ENCODE data around the gene CTBP2. TPM values are rescaled to one million over a fixed set of nuclear protein-coding genes. Genes with fewer than 3 reads are reported as not detected.

Gene CTBP2
- total and polyA plus RNA-seq, 4 donors = 19.2 to 80.6 (median 63.2) TPM

- H3K4me3 ChIP-seq = no peak overlapping the region
- ATAC-seq (ENCODE audit: insufficient read depth, low FRiP score) (no peak), DNase-seq (no peak)
- H3K27me3 ChIP-seq (ENCODE audit: control insufficient read depth in 3 of 3, insufficient read depth in 3 of 3, low read length in 2 of 3) = no peaks in the 10 kb centered on the region
- H3K9me3 ChIP-seq (ENCODE audit: control insufficient read depth in 4 of 4, insufficient read depth in 3 of 4, low read length in 3 of 4) = no peaks in the 10 kb centered on the region
- H3K9ac ChIP-seq (ENCODE audit: insufficient read depth in 1 of 2, low read length in 2 of 2) = no peak overlapping the region
- TF ChIP-seq CTCF (IDR thresholded peaks at IDR 0.05; ENCODE audit: control extremely low read depth, extremely low read depth) = no peak
- H3K4me1 ChIP-seq (ENCODE audit: control insufficient read depth in 5 of 5, insufficient read depth in 5 of 5, low read length in 5 of 5) = peaks cover 2 to 35% (median 18%) of the 10 kb centered on the region in 5 donors
- WGBS, 2 donors = 91 to 95% methylated on average over 7 of the region's 7 CpGs
- peaks cover 0 to 6% (median 3%) of the 10 kb centered on the region in 4 donors for H3K36me3 ChIP-seq (ENCODE audit: control insufficient read depth in 4 of 4, insufficient read depth in 4 of 4, low read length in 4 of 4)
- no peak overlapping the region for H3K27ac ChIP-seq (ENCODE audit: low read depth in 1 of 2, low read length in 1 of 2)
Observed at GRCh38 chr10:125080296-125080695, 80.1 kb downstream of the CTBP2 start.

- peaks cover 0 to 10% (median 6%) of the 10 kb centered on the region in 4 donors for H3K36me3 ChIP-seq (ENCODE audit: control insufficient read depth in 4 of 4, insufficient read depth in 4 of 4, low read length in 4 of 4)
- 97% methylated on average over 14 of the region's 14 CpGs for WGBS, 2 donors
- H3K9me3 ChIP-seq (ENCODE audit: control insufficient read depth in 4 of 4, insufficient read depth in 3 of 4, low read length in 3 of 4) = no peaks in the 10 kb centered on the region
- H3K27me3 ChIP-seq (ENCODE audit: control insufficient read depth in 3 of 3, insufficient read depth in 3 of 3, low read length in 2 of 3) = no peaks in the 10 kb centered on the region
- ATAC-seq (ENCODE audit: insufficient read depth, low FRiP score) (no peak), DNase-seq (no peak)
- H3K4me1 ChIP-seq (ENCODE audit: control insufficient read depth in 5 of 5, insufficient read depth in 5 of 5, low read length in 5 of 5) = peaks cover 0 to 28% (median 14%) of the 10 kb centered on the region in 5 donors
- no peak overlapping the region for H3K9ac ChIP-seq (ENCODE audit: insufficient read depth in 1 of 2, low read length in 2 of 2)
- no peak overlapping the region for H3K27ac ChIP-seq (ENCODE audit: low read depth in 1 of 2, low read length in 1 of 2)
- H3K4me3 ChIP-seq = no peak overlapping the region
- TF ChIP-seq CTCF (IDR thresholded peaks at IDR 0.05; ENCODE audit: control extremely low read depth, extremely low read depth) = no peak
Observed at GRCh38 chr10:125079091-125079600, 81.2 kb downstream of the CTBP2 start.

- H3K9ac ChIP-seq (ENCODE audit: insufficient read depth in 1 of 2, low read length in 2 of 2) = no peak overlapping the region
- peaks cover 0 to 16% (median 10%) of the 10 kb centered on the region in 4 donors for H3K36me3 ChIP-seq (ENCODE audit: control insufficient read depth in 4 of 4, insufficient read depth in 4 of 4, low read length in 4 of 4)
Observed at GRCh38 chr10:125076891-125077541, 83.3 kb downstream of the CTBP2 start.

More at GRCh38 chr10:125076891-125077541, 83.3 kb downstream of the CTBP2 start:
- Histone ChIP-seq H3K27me3 (ENCODE audit: control insufficient read depth in 3 of 3, insufficient read depth in 3 of 3, low read length in 2 of 3) (no peaks in the 10 kb centered on the region), H3K4me1 (ENCODE audit: control insufficient read depth in 5 of 5, insufficient read depth in 5 of 5, low read length in 5 of 5) (peaks cover 0 to 16% (median 0%) of the 10 kb centered on the region in 5 donors), H3K9me3 (ENCODE audit: control insufficient read depth in 4 of 4, insufficient read depth in 3 of 4, low read length in 3 of 4) (no peaks in the 10 kb centered on the region), H3K27ac (ENCODE audit: low read depth in 1 of 2, low read length in 1 of 2) (peak overlapping the region; percentile 36 to 72), H3K4me3 (no peak overlapping the region)
- ATAC-seq (ENCODE audit: insufficient read depth, low FRiP score) (no peak), DNase-seq (peak in 2 of 3 donors; percentile 52 to 75)
- TF ChIP-seq CTCF (IDR thresholded peaks at IDR 0.05; ENCODE audit: control extremely low read depth, extremely low read depth) = no peak
- WGBS, 2 donors = 73 to 79% methylated on average over 14 of the region's 14 CpGs
